ENCODE data around the gene PKNOX2.

Gene PKNOX2

DNA sequence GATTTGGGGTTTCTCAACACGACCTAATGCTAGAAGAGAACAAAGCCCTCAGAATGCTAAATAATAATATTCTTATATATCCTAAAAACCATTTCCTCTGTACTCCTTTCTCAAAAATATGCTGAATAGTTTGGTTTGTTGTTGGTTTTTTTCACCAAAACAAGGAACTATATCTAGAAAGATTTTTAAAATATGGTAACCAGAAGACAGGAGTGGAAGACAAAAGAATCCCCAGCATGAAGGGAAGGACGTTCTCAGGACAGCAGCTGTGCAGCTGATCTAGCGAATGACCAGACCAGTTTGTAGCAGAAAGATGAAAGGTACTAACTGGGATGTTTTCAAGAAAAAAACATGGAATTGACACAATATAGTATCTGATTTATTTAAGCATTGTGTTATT, 312.2 kb downstream of the PKNOX2 start:
- no peak for DNase-seq (ENCODE audit: low spot score)

GRCh38 chr11:125479137-125479536, 314.6 kb downstream of the PKNOX2 start:
- DNase-seq (ENCODE audit: low spot score) = no peak

DNA sequence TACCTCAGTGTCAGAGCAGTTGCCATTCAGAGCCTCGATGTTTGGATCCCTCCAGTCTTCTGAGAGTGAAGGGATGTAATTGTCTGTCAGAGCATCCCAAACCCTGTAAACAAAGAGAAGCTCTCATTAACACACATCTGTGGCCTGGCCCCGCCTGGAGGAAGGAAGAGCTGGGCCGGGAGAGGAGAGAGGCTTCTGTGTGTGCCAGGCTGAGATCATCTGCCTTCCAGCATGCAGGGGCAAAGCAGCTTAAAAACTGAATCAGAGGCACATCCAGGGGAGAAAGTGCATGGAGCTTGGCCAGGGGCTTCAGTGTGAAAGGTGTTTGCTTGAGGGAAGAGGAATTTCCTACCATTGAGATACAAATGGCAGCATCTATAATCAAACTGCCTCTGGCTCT, 317.0 kb downstream of the PKNOX2 start:
- peak; percentile 38 for DNase-seq (ENCODE audit: low spot score)
